ENCODE data around the gene GPR141. TPM values are rescaled to one million over a fixed set of nuclear protein-coding genes. Genes with fewer than 3 reads are reported as not detected.

The GPR141 gene
- total RNA-seq, 1 experiment from 2014 or later = not detected

GRCh38 chr7:37759526-37759925, 76.0 kb downstream of the GPR141 start:
- no peak overlapping the region for H3K9ac ChIP-seq (ENCODE audit: low read length)
- no peaks in the 10 kb centered on the region for H4K20me1 ChIP-seq (ENCODE audit: insufficient read depth)
- no peak overlapping the region for H3K27ac ChIP-seq (ENCODE audit: low read depth, low read length)
- DNase-seq (ENCODE audit: low read depth, low spot score) (no peak), ATAC-seq (no peak)
- H3K4me1 ChIP-seq (ENCODE audit: control insufficient read depth in 1 of 2, insufficient read depth in 2 of 2, low read length in 2 of 2) = no peaks in the 10 kb centered on the region
- no peaks in the 10 kb centered on the region for H3K9me2 ChIP-seq (ENCODE audit: insufficient read depth)
- no peaks in the 10 kb centered on the region for H3K9me3 ChIP-seq (ENCODE audit: control insufficient read depth in 1 of 2, insufficient read depth in 1 of 2, low read depth in 1 of 2, low read length in 2 of 2)
- ChIA-PET POLR2A (no interaction called here), CTCF (no interaction called here), RAD21 (ENCODE audit: low non-redundant PET in 1 of 2, low total read pairs in 2 of 2, uncharacterized antibody in 2 of 2, unreplicated experiment in 2 of 2) (no interaction called here)
- no peak overlapping the region for H3K4me2 ChIP-seq (ENCODE audit: low read length)
- TF ChIP-seq, protein P1, sequence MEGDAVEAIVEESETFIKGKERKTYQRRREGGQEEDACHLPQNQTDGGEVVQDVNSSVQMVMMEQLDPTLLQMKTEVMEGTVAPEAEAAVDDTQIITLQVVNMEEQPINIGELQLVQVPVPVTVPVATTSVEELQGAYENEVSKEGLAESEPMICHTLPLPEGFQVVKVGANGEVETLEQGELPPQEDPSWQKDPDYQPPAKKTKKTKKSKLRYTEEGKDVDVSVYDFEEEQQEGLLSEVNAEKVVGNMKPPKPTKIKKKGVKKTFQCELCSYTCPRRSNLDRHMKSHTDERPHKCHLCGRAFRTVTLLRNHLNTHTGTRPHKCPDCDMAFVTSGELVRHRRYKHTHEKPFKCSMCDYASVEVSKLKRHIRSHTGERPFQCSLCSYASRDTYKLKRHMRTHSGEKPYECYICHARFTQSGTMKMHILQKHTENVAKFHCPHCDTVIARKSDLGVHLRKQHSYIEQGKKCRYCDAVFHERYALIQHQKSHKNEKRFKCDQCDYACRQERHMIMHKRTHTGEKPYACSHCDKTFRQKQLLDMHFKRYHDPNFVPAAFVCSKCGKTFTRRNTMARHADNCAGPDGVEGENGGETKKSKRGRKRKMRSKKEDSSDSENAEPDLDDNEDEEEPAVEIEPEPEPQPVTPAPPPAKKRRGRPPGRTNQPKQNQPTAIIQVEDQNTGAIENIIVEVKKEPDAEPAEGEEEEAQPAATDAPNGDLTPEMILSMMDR (IDR thresholded peaks at IDR 0.05 in 2 of 3, conservative IDR thresholded peaks at IDR 0.05 in 1 of 3; ENCODE audit: borderline replicate concordance in 1 of 3, insufficient read depth in 1 of 3, low read depth in 2 of 3, low read length in 2 of 3) = no peak
- TF ChIP-seq ELF1 (IDR thresholded peaks at IDR 0.05; ENCODE audit: borderline replicate concordance, low read depth) (no peak), TCF7L2 (IDR thresholded peaks at IDR 0.05; ENCODE audit: borderline replicate concordance, extremely low read depth, insufficient read depth, insufficient read length) (no peak), POLR2A (IDR thresholded peaks at IDR 0.05; ENCODE audit: borderline replicate concordance, extremely low read depth, insufficient read depth, insufficient read length) (no peak), CEBPB (IDR thresholded peaks at IDR 0.05; ENCODE audit: low read depth) (no peak), CBX3 (IDR thresholded peaks at IDR 0.05; ENCODE audit: low read depth) (no peak), POLR2AphosphoS5 (IDR thresholded peaks at IDR 0.05; ENCODE audit: low read depth, low read length) (no peak), SRF (IDR thresholded peaks at IDR 0.05; ENCODE audit: low read depth) (no peak)
- TF ChIP-seq, protein P2, sequence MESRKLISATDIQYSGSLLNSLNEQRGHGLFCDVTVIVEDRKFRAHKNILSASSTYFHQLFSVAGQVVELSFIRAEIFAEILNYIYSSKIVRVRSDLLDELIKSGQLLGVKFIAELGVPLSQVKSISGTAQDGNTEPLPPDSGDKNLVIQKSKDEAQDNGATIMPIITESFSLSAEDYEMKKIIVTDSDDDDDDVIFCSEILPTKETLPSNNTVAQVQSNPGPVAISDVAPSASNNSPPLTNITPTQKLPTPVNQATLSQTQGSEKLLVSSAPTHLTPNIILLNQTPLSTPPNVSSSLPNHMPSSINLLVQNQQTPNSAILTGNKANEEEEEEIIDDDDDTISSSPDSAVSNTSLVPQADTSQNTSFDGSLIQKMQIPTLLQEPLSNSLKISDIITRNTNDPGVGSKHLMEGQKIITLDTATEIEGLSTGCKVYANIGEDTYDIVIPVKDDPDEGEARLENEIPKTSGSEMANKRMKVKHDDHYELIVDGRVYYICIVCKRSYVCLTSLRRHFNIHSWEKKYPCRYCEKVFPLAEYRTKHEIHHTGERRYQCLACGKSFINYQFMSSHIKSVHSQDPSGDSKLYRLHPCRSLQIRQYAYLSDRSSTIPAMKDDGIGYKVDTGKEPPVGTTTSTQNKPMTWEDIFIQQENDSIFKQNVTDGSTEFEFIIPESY (IDR thresholded peaks at IDR 0.05; ENCODE audit: extremely low read depth, insufficient replicate concordance, low read length) = no peak
- BruUV-seq (replicated peaks) = no TSS peak
- H3K79me2 ChIP-seq (ENCODE audit: insufficient read depth, low read length) = no peaks in the 10 kb centered on the region
- H2AFZ ChIP-seq (ENCODE audit: low read depth, low read length, poor library complexity, severe bottlenecking) = no peak overlapping the region
- H3K4me3 ChIP-seq (replicated peaks in 1 of 2; ENCODE audit: low read depth in 1 of 2, low read length in 2 of 2) = no peak overlapping the region
- no peaks in the 10 kb centered on the region for H3K36me3 ChIP-seq (ENCODE audit: control insufficient read depth in 1 of 2, insufficient read depth in 2 of 2, low read length in 2 of 2)
- intact Hi-C loops (cut with micrococcal nuclease) = no loop called here
- H3K27me3 ChIP-seq (ENCODE audit: insufficient read depth, low read length) = 0 out of 2 replicates have a peak, but pooled peaks cover 3% of the 10 kb centered on the region
